ENCODE results near the gene ASGR1.

The ASGR1 gene

GRCh38 chr17:7220593-7221277 lies 41.6 kb upstream of the ASGR1 start:
- Histone ChIP-seq H3K9me3 (ENCODE audit: control insufficient read depth, insufficient read depth, low read length) (no peaks in the 10 kb centered on the region), H3K27me3 (ENCODE audit: control insufficient read depth, insufficient read depth, low read length) (no peaks in the 10 kb centered on the region), H3K4me1 (ENCODE audit: control insufficient read depth, insufficient read depth, low read length) (peaks cover 8% of the 10 kb centered on the region), H3K4me3 (ENCODE audit: low read depth, low read length) (peak overlapping the region; percentile 69), H3K36me3 (ENCODE audit: control insufficient read depth, insufficient read depth, low read length) (peaks cover 44% of the 10 kb centered on the region), H3K9ac (ENCODE audit: low read depth, low read length) (peak overlapping the region; percentile 68)

GRCh38 chr17:7219812-7220592 lies 40.8 kb upstream of the ASGR1 start, which contains the start of the genes ACADVL and DLG4:
Gene ACADVL (plus strand): TSS chr17:7219938. CDS start chr17:7219985, 47 bp downstream.
Gene DLG4 (minus strand): TSS chr17:7219836.
- peaks cover 8% of the 10 kb centered on the region for H3K4me1 ChIP-seq (ENCODE audit: control insufficient read depth, insufficient read depth, low read length)
- H3K36me3 ChIP-seq (ENCODE audit: control insufficient read depth, insufficient read depth, low read length) = peaks cover 39% of the 10 kb centered on the region
- H3K27me3 ChIP-seq (ENCODE audit: control insufficient read depth, insufficient read depth, low read length) = no peaks in the 10 kb centered on the region
- peak within 1 kb of the TSS; percentile 68 for H3K9ac ChIP-seq (ENCODE audit: low read depth, low read length)
- peak within 1 kb of the TSS; percentile 69 for H3K4me3 ChIP-seq (ENCODE audit: low read depth, low read length)
- H3K9me3 ChIP-seq (ENCODE audit: control insufficient read depth, insufficient read depth, low read length) = no peaks in the 10 kb centered on the region

- Histone ChIP-seq H3K4me3 (ENCODE audit: low read depth, low read length) (peak overlapping the region; percentile 69), H3K4me1 (ENCODE audit: control insufficient read depth, insufficient read depth, low read length) (peaks cover 8% of the 10 kb centered on the region)
Observed at GRCh38 chr17:7219229-7219811, 40.1 kb upstream of the ASGR1 start.

GRCh38 chr17:7218758-7219157 lies 39.6 kb upstream of the ASGR1 start:
- no peak overlapping the region for H3K9ac ChIP-seq (ENCODE audit: low read depth, low read length)
- peaks cover 27% of the 10 kb centered on the region for H3K36me3 ChIP-seq (ENCODE audit: control insufficient read depth, insufficient read depth, low read length)
- H3K27me3 ChIP-seq (ENCODE audit: control insufficient read depth, insufficient read depth, low read length) = no peaks in the 10 kb centered on the region
- H3K4me1 ChIP-seq (ENCODE audit: control insufficient read depth, insufficient read depth, low read length) = peaks cover 8% of the 10 kb centered on the region
- H3K9me3 ChIP-seq (ENCODE audit: control insufficient read depth, insufficient read depth, low read length) = no peaks in the 10 kb centered on the region
- no peak overlapping the region for H3K4me3 ChIP-seq (ENCODE audit: low read depth, low read length)

More at GRCh38 chr17:7219229-7219811, 40.1 kb upstream of the ASGR1 start:
- Histone ChIP-seq H3K9ac (ENCODE audit: low read depth, low read length) (no peak overlapping the region), H3K27me3 (ENCODE audit: control insufficient read depth, insufficient read depth, low read length) (no peaks in the 10 kb centered on the region), H3K9me3 (ENCODE audit: control insufficient read depth, insufficient read depth, low read length) (no peaks in the 10 kb centered on the region), H3K36me3 (ENCODE audit: control insufficient read depth, insufficient read depth, low read length) (peaks cover 32% of the 10 kb centered on the region)

- Histone ChIP-seq H3K27me3 (ENCODE audit: control insufficient read depth, insufficient read depth, low read length) (no peaks in the 10 kb centered on the region), H3K9me3 (ENCODE audit: control insufficient read depth, insufficient read depth, low read length) (no peaks in the 10 kb centered on the region), H3K4me1 (ENCODE audit: control insufficient read depth, insufficient read depth, low read length) (peaks cover 10% of the 10 kb centered on the region), H3K9ac (ENCODE audit: low read depth, low read length) (peak overlapping the region; percentile 26), H3K4me3 (ENCODE audit: low read depth, low read length) (peak overlapping the region; percentile 49), H3K36me3 (ENCODE audit: control insufficient read depth, insufficient read depth, low read length) (peaks cover 21% of the 10 kb centered on the region)
Observed at GRCh38 chr17:7218166-7218565, 39.0 kb upstream of the ASGR1 start.

GRCh38 chr17:7217113-7217987 lies 38.2 kb upstream of the ASGR1 start:
- Histone ChIP-seq H3K9me3 (ENCODE audit: control insufficient read depth, insufficient read depth, low read length) (no peaks in the 10 kb centered on the region), H3K27me3 (ENCODE audit: control insufficient read depth, insufficient read depth, low read length) (no peaks in the 10 kb centered on the region), H3K36me3 (ENCODE audit: control insufficient read depth, insufficient read depth, low read length) (peaks cover 13% of the 10 kb centered on the region), H3K9ac (ENCODE audit: low read depth, low read length) (no peak overlapping the region), H3K4me1 (ENCODE audit: control insufficient read depth, insufficient read depth, low read length) (peaks cover 12% of the 10 kb centered on the region), H3K4me3 (ENCODE audit: low read depth, low read length) (peak overlapping the region; percentile 76)

GRCh38 chr17:7216242-7217112 lies 37.3 kb upstream of the ASGR1 start:
- H3K4me1 ChIP-seq (ENCODE audit: control insufficient read depth, insufficient read depth, low read length) = peaks cover 15% of the 10 kb centered on the region
- H3K4me3 ChIP-seq (ENCODE audit: low read depth, low read length) = peak overlapping the region; percentile 76
- no peaks in the 10 kb centered on the region for H3K9me3 ChIP-seq (ENCODE audit: control insufficient read depth, insufficient read depth, low read length)
- H3K9ac ChIP-seq (ENCODE audit: low read depth, low read length) = no peak overlapping the region
- H3K27me3 ChIP-seq (ENCODE audit: control insufficient read depth, insufficient read depth, low read length) = no peaks in the 10 kb centered on the region
- H3K36me3 ChIP-seq (ENCODE audit: control insufficient read depth, insufficient read depth, low read length) = peaks cover 6% of the 10 kb centered on the region

- H3K4me1 ChIP-seq (ENCODE audit: control insufficient read depth, insufficient read depth, low read length) = peaks cover 16% of the 10 kb centered on the region
- no peaks in the 10 kb centered on the region for H3K9me3 ChIP-seq (ENCODE audit: control insufficient read depth, insufficient read depth, low read length)
- H3K27me3 ChIP-seq (ENCODE audit: control insufficient read depth, insufficient read depth, low read length) = no peaks in the 10 kb centered on the region
- no peak overlapping the region for H3K9ac ChIP-seq (ENCODE audit: low read depth, low read length)
- no peaks in the 10 kb centered on the region for H3K36me3 ChIP-seq (ENCODE audit: control insufficient read depth, insufficient read depth, low read length)
- peak overlapping the region; percentile 76 for H3K4me3 ChIP-seq (ENCODE audit: low read depth, low read length)
Observed at GRCh38 chr17:7215652-7216180, 36.5 kb upstream of the ASGR1 start.

- no peaks in the 10 kb centered on the region for H3K36me3 ChIP-seq (ENCODE audit: control insufficient read depth, insufficient read depth, low read length)
- H3K4me3 ChIP-seq (ENCODE audit: low read depth, low read length) = peak overlapping the region; percentile 75
- H3K4me1 ChIP-seq (ENCODE audit: control insufficient read depth, insufficient read depth, low read length) = peaks cover 20% of the 10 kb centered on the region
- H3K27me3 ChIP-seq (ENCODE audit: control insufficient read depth, insufficient read depth, low read length) = no peaks in the 10 kb centered on the region
- H3K9ac ChIP-seq (ENCODE audit: low read depth, low read length) = no peak overlapping the region
- no peaks in the 10 kb centered on the region for H3K9me3 ChIP-seq (ENCODE audit: control insufficient read depth, insufficient read depth, low read length)
Observed at GRCh38 chr17:7215136-7215638, 36.0 kb upstream of the ASGR1 start.

Data from iPS-15b (cell line).